ENCODE results near the gene MYO10.

The MYO10 gene

DNA sequence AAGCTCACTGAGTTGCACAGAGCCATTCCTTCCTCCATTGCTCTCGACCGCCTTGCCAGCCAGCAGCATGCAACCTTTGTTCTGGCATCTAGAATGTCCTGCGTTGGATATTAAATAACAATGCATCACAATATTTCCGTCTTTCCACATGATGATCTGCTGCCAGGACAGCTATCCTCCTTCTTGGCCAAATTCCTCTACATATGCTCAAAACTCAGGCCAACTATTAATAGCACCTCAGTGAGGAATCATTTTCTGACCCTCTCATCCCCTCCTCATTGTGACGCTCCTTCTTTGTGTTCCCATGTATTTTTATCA, 128.6 kb downstream of the MYO10 start:
- no peak for DNase-seq

- DNase-seq, result no peak
Observed at GRCh38 chr5:16806711-16807546, 129.2 kb downstream of the MYO10 start.

- no peak for DNase-seq
Observed at GRCh38 chr5:16805486-16805885, 130.6 kb downstream of the MYO10 start.

GRCh38 chr5:16803831-16804230, 132.3 kb downstream of the MYO10 start:
- DNase-seq, result no peak

- no peak for DNase-seq
Observed at GRCh38 chr5:16800477-16800876, 135.6 kb downstream of the MYO10 start.

- DNase-seq, result no peak
Observed at GRCh38 chr5:16799796-16800195, 136.3 kb downstream of the MYO10 start.

- DNase-seq, result no peak
Observed at GRCh38 chr5:16797951-16798350, 138.1 kb downstream of the MYO10 start.

- DNase-seq, result no peak
Observed at GRCh38 chr5:16794269-16794913, 141.7 kb downstream of the MYO10 start.

DNA sequence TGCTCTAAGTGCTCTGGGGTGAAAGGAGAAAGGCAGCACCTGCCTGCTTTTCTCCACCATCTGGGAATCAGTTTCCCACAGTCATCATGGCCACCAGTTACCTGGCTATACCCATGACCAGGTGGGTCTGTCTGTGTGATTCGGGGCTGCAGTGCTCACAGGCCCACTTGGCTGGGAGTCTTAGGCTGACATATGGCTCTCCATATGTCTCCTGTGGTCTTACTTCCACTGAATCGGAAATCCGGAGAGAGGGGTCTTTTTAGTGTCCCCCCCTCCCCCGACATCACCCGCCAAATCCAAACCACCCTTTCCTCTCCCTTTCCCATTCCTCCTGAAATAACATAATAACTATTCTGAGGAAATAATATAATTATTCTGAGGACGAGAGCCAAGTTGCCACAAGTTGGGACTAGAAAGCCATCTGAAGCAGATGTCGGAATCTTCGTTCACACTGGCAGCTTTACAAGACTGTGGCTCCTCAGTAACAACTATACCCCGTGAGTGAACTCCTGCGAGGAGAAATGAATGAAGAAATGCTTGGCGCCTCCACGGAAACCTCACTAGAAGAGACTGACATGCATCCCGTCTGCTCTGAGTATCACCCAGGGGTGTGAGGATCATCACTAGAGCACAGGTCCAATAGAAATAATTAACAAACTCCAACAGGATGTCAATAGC, 143.4 kb downstream of the MYO10 start:
- DNase-seq, result no peak

- no peak for DNase-seq
Observed at GRCh38 chr5:16791904-16792597, 144.0 kb downstream of the MYO10 start.

DNA sequence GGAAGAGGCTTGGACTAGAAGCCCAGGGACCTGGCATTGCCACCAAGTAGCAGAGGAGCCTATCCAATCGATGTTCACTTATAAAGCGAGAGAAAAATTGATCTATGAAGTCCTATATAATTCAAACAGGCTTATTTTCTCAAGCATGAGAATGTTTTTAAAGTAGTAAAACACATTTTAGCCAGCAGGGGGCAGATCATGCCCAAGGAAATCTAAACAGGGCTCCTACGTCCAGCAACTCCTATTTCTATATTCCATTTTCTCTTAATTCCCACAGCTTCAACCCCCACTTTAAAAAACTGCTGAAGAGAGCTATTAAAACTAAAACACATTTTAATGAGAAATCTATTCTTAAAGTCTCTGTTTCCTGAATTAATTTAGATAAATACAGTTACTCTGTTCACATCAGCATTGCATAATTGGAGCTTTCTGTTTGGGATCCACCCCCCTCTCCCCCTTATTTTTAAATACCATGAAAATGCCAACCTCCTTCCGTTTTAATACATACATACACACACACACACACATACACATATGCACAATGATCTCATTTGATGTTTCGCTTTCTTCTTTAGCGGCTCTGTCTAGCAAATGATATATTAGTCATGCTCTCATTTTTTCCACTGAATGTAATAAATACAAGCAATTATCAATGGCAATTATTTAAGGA, 144.9 kb downstream of the MYO10 start:
- DNase-seq, result no peak

DNA sequence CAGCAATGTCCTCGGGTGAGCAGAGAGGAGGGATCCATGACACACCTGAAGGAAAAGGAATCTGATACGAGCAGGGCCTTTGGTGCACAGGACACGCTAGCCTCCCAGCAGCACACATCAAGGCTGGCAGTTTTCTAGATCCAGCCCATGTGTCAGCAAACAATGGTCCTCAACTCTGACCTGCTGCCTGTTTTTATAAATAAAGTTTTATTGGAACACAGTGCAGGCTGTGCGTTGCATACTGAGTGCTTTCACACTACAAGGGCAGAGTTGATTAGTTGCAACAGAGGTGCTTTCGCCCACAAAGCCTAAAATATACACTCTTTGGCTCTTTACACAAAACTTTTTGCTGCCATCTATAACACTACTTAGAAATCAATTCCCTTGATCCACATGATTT, 147.1 kb downstream of the MYO10 start:
- no peak for DNase-seq

- no peak for DNase-seq
Observed at GRCh38 chr5:16787278-16787677, 148.8 kb downstream of the MYO10 start.

- no peak for DNase-seq
Observed at GRCh38 chr5:16784843-16785791, 151.0 kb downstream of the MYO10 start.

DNA sequence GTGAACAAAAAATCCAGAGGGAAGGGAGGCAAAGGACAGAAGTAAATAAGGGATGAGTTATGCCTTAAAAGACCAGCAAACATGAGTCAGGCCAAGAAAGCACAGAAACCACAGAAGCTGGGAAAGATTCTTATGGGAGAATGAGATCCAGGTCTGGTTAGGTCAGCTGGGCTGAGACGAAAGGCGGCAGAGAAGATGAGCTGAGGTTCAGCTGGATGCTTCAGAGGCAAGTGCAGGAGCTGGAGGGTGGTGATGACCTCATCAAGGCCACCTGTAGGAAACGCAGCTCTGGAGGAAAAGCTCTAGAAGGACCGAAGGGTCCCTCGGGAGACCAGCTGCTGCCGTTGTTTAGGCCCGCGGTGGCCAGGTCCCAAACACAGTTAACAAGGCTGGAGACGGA, 152.0 kb downstream of the MYO10 start:
- DNase-seq, result no peak

DNA sequence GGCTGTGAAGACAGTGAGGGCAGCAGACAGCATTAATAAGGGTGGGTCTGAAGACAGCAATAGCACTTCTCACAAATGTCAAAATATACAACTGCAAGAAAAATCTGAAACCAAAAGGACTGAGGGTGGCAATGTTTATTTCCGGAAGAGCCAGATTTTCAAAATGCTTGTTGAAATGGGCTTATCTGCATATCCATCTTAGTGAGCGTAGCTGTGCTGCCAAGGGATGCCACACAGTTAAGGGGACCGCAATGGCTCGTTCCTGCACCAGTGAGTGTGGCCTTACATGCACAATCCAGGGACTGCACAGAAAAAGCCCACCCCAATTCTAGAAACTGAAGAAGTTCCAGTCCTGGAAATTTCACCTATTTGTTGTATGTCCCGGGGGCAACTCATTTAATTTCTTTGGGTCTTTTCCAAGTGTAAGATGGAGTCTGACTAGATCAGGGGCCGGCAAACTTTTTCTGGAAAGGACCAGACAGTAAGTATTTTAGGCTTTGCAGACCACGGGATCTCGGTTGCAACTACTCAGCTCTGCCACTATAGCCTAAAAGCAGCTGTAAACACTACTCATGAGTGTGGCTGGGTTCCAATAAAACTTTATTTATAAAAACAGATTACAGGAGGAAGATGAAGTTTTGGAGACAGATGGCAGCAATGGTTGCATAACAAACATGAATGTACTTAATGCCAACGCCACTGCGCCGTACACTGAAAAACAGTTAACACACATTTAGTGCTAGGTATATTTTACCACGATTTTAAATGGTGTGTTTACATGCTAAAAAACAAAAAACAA, 154.1 kb downstream of the MYO10 start:
- no peak for DNase-seq

GRCh38 chr5:16780325-16780724, 155.8 kb downstream of the MYO10 start:
- DNase-seq, result no peak

GRCh38 chr5:16777432-16777831, 158.7 kb downstream of the MYO10 start:
- DNase-seq, result no peak

GRCh38 chr5:16776611-16777251, 159.4 kb downstream of the MYO10 start:
- peak; percentile 29 for DNase-seq

DNA sequence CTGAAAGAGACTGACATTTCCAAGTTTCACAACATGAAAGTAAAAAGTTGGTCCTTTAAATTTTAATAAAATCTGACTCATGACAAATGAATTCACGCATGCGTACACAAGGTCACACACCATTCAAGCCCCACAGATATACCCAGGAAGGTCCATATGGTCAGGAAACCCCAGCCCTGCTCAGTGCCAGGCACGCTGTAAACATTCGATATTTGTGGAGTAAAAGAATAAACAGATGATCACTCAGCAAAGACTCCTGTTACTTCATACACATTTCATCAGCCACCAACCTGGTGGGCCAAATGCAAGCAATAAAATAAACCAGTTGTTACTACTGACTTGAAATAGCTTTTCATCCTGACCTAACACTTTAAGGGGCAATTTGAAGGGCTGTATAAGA, 161.3 kb downstream of the MYO10 start:
- DNase-seq, result no peak

Data from 8988T (cell line).